ENCODE measurements around the gene MOB3A.
"Not testable (repeated sequence)": the region's sequence is repeated elsewhere in the genome, so short reads cannot be mapped to it uniquely, and the experiment has no call there.

GRCh38 chr19:2034253-2034652, 61.9 kb downstream of the MOB3A start:
- not testable (repeated sequence) for TF ChIP-seq CTCF (conservative IDR thresholded peaks at IDR 0.05; ENCODE audit: low read length); EZH2phosphoT487 (IDR thresholded peaks at IDR 0.05; ENCODE audit: borderline replicate concordance)

All from Loucy (cell line).